HFF-Myc (cell line): ENCODE results near the gene METRNL.
"Not testable (repeated sequence)": the region's sequence is repeated elsewhere in the genome, so short reads cannot be mapped to it uniquely, and the experiment has no call there.

Experiments
- DNase-seq: peaks from one replicate; pipeline ENCODE4 v3.0.0-alpha.2; 2011; ENCODE audit warnings: low read depth; ENCODE audit errors: extremely low read depth
- H3K4me3 ChIP-seq: replicated peaks from 2 replicates; pipeline ENCODE4 v1.5.1; 2011; ENCODE audit warnings: low read depth, mild to moderate bottlenecking, control low read depth, low read length
- TF ChIP-seq, protein P1 (sequence below): IDR thresholded peaks from 2 replicates; pipeline ENCODE4 v1.5.1; 2012; ENCODE audit warnings: mild to moderate bottlenecking, low read depth, low read length, control low read depth; ENCODE audit errors: missing control alignments

Gene METRNL

DNA sequence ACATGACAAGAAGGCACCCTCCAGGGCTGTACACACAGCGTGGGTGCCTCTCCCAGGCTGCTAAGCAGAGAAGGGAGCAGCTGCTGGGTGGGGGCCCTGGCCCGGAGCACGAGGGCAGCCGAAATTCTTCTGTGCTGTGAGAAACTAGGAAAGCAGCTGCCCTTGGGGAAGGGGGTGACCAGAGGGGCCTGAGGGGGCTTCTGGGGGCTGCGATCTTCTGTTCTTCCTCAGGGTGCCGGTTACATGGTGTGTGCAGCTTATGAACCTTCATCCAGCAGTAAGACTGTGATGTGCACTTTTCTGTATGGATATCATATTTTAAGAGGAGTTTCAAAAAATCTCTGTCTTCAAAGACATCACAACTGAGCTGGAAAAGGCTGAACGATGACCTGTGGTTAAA, 43.2 kb upstream of the METRNL start:
- no peak for DNase-seq
- TF ChIP-seq, protein P1, sequence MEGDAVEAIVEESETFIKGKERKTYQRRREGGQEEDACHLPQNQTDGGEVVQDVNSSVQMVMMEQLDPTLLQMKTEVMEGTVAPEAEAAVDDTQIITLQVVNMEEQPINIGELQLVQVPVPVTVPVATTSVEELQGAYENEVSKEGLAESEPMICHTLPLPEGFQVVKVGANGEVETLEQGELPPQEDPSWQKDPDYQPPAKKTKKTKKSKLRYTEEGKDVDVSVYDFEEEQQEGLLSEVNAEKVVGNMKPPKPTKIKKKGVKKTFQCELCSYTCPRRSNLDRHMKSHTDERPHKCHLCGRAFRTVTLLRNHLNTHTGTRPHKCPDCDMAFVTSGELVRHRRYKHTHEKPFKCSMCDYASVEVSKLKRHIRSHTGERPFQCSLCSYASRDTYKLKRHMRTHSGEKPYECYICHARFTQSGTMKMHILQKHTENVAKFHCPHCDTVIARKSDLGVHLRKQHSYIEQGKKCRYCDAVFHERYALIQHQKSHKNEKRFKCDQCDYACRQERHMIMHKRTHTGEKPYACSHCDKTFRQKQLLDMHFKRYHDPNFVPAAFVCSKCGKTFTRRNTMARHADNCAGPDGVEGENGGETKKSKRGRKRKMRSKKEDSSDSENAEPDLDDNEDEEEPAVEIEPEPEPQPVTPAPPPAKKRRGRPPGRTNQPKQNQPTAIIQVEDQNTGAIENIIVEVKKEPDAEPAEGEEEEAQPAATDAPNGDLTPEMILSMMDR, result no peak
- no peak overlapping the region for H3K4me3 ChIP-seq

DNA sequence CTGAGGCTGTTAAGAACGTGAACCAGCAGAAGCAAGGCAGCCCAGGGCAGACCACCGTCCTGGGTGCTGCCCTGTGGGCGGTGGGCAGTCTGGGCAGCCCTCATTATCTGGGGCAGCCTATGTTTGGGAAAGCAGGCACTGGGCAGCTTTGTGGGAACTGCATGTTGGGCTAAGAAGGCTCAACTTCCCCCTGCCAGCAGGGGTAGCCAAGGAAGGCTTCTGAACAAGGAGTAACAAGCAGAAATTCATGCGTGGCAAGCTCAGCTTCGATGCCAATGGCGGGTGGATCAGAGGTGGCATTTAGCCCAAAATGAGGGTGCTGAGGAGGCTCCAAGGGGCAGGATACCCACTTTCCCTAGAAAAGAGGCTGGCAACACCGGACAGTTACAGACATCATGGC, 42.7 kb upstream of the METRNL start:
- TF ChIP-seq, protein P1, result no peak
- H3K4me3 ChIP-seq, result no peak overlapping the region

DNA sequence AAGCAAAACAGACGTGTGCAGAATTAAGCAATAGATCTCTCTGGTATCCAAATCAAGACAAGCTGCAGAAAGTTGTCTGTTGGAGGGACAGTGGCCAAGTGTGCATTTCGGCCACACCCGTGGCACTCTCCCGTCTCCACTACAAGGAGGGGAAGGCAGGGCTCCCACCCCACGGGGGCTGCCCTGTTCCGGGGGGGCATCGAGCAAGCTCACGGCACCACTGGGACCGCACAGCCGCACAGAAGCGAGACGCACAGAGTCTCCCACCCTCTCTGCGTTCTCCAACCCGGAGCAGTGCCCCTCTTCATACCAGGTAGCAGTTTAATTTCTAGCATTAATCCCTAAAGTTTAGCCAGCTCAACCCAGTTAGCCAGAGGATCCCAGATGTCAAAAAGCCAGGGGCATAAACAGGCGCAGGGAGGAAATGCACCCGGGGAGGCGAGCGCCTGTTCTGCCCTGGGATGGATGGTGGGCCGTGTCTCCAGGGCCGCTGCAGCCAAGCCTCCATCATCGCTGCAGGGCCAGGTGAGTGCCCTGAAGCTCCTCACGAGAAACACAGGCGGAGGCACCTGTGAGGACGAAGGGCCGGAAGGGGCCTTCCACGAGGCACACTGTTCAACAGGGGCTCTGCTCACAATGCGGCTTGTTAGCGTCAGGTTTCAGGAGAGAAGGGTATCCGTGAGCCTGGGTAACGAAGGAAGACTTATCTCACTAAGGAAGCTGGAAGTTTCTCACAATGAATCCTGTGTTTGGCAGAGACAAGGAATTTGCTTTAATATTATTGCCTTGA, 42.1 kb upstream of the METRNL start:
- DNase-seq, result no peak
- H3K4me3 ChIP-seq, result no peak overlapping the region
- TF ChIP-seq, protein P1, result no peak

More for the DNA sequence above, 42.7 kb upstream of the METRNL start:
- no peak for DNase-seq

DNA sequence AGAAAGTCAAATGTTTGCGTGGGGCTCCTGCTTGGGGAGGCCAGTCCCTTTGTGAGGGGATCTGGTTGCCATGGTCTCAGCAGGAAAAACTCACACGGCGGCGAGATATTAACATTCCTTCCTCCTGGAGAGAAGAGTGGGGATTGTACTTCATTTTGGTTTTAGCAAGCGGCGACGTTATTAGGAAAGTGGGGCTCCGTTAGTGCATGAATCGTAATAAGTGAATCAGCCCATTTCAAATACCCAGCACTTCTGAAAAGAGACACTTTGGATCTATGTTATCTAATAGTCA, 41.6 kb upstream of the METRNL start:
- H3K4me3 ChIP-seq, result no peak overlapping the region
- DNase-seq, result no peak
- TF ChIP-seq, protein P1, result no peak

DNA sequence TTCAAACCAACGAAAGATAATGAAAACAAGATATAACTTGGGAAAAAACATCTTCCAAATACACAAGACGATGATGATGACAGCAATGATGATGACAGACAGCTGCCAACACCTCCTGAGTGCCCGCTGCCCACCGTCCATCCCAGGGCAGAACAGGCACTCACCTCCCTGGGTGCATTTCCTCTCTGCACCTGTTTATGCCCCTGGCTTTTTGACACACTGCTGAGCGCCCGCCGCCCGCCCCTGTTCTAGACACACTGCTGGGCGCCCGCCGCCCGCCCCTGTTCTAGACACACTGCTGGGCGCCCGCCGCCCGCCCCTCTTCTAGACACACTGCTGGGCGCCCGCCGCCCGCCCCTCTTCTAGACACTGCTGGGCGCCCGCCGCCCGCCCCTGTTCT, 40.4 kb upstream of the METRNL start:
- H3K4me3 ChIP-seq, DNase-seq: not testable (repeated sequence)

DNA sequence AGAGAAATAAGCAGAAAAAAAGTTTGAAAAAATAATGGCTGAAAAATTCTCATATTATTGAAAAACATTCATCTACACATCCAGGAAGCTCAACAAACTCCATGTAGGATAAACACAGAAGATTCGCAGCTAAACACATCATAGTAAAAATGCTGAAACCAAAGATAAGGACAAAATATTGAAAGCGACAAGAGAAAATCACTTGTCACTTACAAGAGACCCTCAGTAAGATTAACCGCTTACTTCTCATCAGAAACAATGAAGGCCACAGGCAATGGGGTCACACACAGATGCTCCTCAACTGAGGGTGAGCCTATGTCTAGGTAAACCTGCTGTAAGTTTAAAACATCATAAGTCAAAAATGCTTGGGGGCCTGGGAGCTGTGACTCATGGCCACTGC, 38.1 kb upstream of the METRNL start:
- no peak overlapping the region for H3K4me3 ChIP-seq
- TF ChIP-seq, protein P1, result no peak
- DNase-seq, result no peak

DNA sequence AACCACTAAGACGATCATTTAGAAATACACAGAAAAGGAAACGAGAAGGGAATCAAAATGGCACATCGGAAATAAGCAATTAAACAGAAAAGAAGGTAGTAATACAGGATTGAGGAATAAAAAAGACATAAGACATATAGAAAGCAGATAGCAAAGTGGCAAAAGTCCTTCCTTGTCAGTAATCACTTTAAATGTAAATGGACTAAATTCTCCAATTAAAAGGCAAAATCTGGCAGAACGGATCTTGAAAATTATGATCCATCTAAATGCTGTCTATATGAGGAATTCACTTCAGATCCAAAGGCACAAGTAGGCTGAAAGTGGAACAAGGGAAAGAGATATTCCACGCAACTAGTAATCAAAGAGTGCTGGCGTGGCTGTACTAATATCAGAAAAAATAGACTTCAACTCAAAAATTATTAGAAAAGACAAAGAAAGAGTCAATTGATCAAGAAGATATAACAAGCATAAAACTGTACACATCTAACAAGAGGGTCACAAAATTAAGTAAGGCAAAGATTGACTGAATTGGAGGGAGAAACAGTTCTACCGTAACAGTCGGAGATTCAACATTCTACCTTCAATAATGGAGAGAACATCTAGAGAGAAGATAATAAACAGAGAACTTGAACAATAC, 36.8 kb upstream of the METRNL start:
- TF ChIP-seq, protein P1, result no peak
- no peak for DNase-seq
- no peak overlapping the region for H3K4me3 ChIP-seq

DNA sequence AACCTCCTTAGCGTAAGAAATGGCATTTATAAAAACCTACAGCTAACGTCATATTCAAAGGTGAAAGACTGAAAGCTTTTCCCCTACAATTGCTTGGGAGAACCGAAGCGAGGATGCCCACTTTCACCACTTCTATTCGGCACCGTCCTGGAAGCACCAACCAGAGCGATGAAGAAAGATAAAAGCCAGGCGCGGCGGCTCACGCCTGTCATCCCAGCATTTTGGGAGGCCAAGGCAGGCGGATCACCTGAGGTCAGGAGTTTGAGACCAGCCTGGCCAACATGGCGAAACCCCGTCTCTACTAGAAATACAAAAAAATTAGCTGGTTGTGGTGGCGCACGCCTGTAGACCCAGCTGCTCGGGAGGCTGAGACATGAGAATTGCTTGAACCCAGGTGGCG, 34.9 kb upstream of the METRNL start:
- not testable (repeated sequence) for DNase-seq, H3K4me3 ChIP-seq
